Adipocyte (in vitro differentiated cells): Measurements from ENCODE around the gene TTC21B.

Experiments used
- DNase-seq: peaks from one replicate; pipeline ENCODE4 v3.0.0-alpha.2; 2015; ENCODE audit warnings: low read depth
- H3K27me3 ChIP-seq: replicated peaks from 2 replicates; pipeline ENCODE4 v1.7.0; 2013; ENCODE audit warnings: mild to moderate bottlenecking, low read length, moderate library complexity; ENCODE audit not compliant: control insufficient read depth, insufficient read depth
- H3K36me3 ChIP-seq: 2 replicates; pipeline ENCODE4 v1.7.0; 2013; ENCODE audit warnings: low read length, mild to moderate bottlenecking, moderate library complexity; ENCODE audit not compliant: control insufficient read depth, insufficient read depth, severe bottlenecking
- H3K4me1 ChIP-seq: 2 replicates; pipeline ENCODE4 v1.7.0; 2013; ENCODE audit warnings: mild to moderate bottlenecking, low read length, moderate library complexity; ENCODE audit not compliant: control insufficient read depth, insufficient read depth
- H3K4me3 ChIP-seq: 2 replicates; pipeline ENCODE4 v1.7.0; 2013; ENCODE audit warnings: mild to moderate bottlenecking, low read length, moderate library complexity
- H3K9ac ChIP-seq: 2 replicates; pipeline ENCODE4 v1.7.0; 2013; ENCODE audit warnings: mild to moderate bottlenecking, low read length, moderate library complexity
- H3K9me3 ChIP-seq: 2 replicates; pipeline ENCODE4 v1.7.0; 2013; ENCODE audit warnings: mild to moderate bottlenecking, low read length, moderate library complexity; ENCODE audit not compliant: control insufficient read depth

TTC21B gene

DNA sequence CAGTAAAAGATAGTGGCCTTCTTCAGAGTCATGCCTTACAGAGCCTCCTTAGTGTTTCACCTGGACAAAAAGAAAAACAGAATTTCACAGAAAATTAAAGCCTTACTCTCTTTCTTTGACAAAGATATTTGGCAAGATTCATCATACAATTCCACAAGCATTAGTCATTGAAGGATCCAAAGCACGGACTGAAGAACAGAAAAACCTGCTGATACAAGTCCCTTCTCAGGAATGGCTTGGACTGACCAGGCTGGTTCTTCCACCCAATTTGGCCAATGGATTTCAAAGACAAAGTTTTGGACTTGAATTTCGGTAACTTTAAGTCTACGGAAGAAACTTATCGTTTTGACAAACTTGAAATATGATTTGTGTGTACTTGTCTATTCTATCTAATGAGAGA lies 120.4 kb downstream of the TTC21B start:
- Histone ChIP-seq H3K36me3 (no peaks in the 10 kb centered on the region), H3K27me3 (no peaks in the 10 kb centered on the region), H3K9me3 (no peaks in the 10 kb centered on the region), H3K9ac (no peak overlapping the region), H3K4me3 (no peak overlapping the region), H3K4me1 (peaks cover 14% of the 10 kb centered on the region)
- peak; percentile 62 for DNase-seq

DNA sequence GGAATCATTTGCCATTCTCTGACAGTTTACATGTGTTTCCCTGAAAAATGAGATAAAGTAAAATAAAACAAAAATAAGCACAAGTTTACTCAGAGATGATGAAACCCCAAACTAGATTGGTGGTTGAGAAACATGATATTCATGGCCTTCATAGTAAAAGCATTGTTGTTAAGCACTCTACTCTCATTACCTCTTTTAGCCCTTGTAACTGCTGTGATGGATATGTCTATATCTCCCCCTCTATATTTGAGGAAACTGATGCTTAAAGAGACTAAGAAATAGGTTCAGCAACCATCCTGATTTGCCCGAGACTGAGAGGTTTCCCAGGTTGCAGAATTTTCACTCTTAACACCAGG lies 125.7 kb downstream of the TTC21B start:
- DNase-seq: peak; percentile 50
- Histone ChIP-seq H3K9me3 (no peaks in the 10 kb centered on the region), H3K36me3 (no peaks in the 10 kb centered on the region), H3K27me3 (no peaks in the 10 kb centered on the region), H3K4me1 (peaks cover 6% of the 10 kb centered on the region), H3K9ac (no peak overlapping the region), H3K4me3 (no peak overlapping the region)

DNA sequence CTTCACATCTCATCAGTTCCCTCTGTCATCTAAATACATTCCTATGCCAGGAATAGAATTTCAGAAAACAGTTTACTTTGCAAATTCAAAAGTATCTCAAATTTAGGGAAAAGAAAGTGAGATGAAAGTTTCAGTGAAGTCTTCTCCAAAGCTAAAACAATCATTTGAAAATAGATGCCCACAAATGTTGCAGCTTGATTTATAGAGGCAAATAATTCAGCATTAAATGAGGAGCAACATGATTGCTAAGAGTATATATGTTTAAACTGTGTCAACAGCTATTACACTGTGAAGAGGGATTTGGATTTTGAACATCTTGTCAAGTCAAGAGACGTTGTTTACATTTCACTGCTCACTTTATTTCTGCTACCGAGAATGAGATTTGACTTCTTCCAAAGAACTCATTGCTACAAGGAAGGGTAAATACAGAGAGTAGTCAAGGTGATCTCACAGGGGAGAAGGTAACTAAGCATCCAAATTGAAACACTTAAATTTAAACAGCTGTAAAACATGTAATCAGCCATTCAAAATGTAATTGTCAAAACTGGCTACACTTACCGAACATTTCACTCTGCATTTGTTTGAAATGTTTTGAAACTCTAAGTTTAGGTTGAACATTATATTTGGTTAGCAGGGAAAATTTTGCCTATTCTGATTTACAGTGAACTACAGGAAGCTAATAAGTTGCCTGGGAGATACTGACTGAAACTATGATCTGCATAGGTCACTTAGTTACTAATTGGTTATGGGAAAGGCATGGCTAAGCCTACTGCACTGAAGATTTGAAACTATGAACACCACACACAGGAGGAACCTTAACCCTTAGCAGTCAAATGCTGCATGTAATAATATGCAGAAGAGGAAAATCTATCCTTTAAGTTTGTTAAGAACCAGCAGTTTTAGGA lies 126.3 kb downstream of the TTC21B start:
- H3K27me3 ChIP-seq: no peaks in the 10 kb centered on the region
- H3K9ac ChIP-seq: no peak overlapping the region
- no peaks in the 10 kb centered on the region for H3K36me3 ChIP-seq
- H3K4me1 ChIP-seq: peaks cover 5% of the 10 kb centered on the region
- H3K9me3 ChIP-seq: no peaks in the 10 kb centered on the region
- peak; percentile 8 for DNase-seq
- no peak overlapping the region for H3K4me3 ChIP-seq

DNA sequence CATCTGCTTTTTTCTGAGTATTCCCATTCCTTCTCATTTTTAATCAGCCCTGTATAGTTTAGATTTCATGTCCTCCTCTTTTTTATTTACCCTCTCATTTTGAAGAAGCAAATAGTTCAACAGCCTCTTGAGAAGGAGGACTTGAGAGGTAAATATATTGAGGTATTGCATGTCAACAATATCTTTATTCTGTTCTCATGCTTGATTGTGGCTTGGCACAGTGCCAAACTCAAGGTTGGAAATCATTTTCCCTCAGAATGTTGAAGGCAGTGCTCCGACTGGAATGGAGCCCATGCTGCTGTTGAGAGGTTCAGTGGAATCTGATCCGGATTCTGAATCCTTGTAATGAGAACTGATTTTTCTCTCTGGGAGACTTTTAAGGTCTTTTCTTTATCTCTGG lies 128.5 kb downstream of the TTC21B start:
- H3K36me3 ChIP-seq: no peaks in the 10 kb centered on the region
- peak; percentile 57 for DNase-seq
- H3K27me3 ChIP-seq: no peaks in the 10 kb centered on the region
- H3K9ac ChIP-seq: no peak overlapping the region
- no peak overlapping the region for H3K4me3 ChIP-seq
- peaks cover 12% of the 10 kb centered on the region for H3K4me1 ChIP-seq
- H3K9me3 ChIP-seq: no peaks in the 10 kb centered on the region
